HL-60 (cell line): ENCODE data around the gene PXDN.

Source experiments
- GABPA ChIP-seq: IDR thresholded peaks from 2 replicates; pipeline ENCODE4 v1.6.1; 2012; ENCODE audit warnings: low read depth
- POLR2AphosphoS5 ChIP-seq: IDR thresholded peaks from 2 replicates; pipeline ENCODE4 v1.6.1; 2012; ENCODE audit warnings: low read depth
- REST ChIP-seq: IDR thresholded peaks from 2 replicates; pipeline ENCODE4 v1.6.1; 2012; ENCODE audit warnings: low read depth; ENCODE audit not compliant: insufficient replicate concordance
- SPI1 ChIP-seq: IDR thresholded peaks from 2 replicates; pipeline ENCODE4 v1.6.1; 2012; ENCODE audit warnings: low read depth, mild to moderate bottlenecking, borderline replicate concordance
- TF ChIP-seq, protein P1 (sequence below): IDR thresholded peaks from one replicate; pipeline ENCODE4 v1.5.1; 2011; ENCODE audit warnings: low read length, control low read depth, inconsistent platforms; ENCODE audit not compliant: insufficient read depth

DNA sequence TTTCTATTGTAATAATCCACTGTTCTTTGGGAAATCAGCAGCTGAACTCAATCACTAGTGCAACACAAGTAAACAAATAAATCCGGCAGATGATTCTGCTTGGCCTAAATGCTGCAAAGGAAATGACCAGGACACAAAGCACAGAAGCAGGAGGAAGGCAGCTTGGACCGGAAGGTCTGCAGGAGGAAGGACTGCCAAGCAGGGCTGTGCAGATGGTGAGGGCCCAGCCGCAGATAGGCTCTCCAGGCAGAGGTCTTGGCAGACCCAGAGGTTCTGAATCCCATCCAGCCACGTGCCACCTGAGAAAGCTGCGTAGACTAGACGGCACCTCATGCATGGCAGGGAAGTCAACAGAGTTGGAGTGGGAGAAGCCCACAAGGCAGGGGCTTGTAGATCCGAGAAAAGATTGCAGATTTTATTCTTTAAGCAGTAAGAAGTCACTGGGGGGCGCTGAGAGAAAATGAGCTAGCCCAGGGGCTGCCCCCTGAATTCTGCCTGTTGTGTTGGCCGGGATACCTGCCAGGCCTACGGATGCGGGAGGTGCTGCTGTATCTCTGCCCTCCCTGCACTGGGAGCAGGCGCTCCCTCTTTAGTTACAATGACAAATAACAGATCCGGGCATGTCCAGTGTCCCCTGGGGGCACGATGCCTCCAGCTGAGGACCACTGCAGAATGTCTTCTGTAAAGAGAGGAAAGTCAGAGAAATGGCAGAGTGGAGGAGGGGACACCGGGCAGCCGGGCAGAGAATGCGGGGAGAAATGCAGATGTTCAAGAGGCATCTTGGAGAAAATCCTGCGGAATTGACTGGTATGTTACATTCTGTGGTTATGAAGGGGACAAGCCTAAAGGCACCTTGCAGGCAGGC lies 153.5 kb downstream of the PXDN start:
- TF ChIP-seq REST (no peak), SPI1 (no peak), POLR2AphosphoS5 (no peak), GABPA (no peak)
- TF ChIP-seq, protein P1, sequence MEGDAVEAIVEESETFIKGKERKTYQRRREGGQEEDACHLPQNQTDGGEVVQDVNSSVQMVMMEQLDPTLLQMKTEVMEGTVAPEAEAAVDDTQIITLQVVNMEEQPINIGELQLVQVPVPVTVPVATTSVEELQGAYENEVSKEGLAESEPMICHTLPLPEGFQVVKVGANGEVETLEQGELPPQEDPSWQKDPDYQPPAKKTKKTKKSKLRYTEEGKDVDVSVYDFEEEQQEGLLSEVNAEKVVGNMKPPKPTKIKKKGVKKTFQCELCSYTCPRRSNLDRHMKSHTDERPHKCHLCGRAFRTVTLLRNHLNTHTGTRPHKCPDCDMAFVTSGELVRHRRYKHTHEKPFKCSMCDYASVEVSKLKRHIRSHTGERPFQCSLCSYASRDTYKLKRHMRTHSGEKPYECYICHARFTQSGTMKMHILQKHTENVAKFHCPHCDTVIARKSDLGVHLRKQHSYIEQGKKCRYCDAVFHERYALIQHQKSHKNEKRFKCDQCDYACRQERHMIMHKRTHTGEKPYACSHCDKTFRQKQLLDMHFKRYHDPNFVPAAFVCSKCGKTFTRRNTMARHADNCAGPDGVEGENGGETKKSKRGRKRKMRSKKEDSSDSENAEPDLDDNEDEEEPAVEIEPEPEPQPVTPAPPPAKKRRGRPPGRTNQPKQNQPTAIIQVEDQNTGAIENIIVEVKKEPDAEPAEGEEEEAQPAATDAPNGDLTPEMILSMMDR = no peak
